ENCODE measurements around the gene ZNF891.
A peak's percentile ranks its signal among the peaks of the same experiment; 100 is the strongest.

Gene ZNF891

DNA sequence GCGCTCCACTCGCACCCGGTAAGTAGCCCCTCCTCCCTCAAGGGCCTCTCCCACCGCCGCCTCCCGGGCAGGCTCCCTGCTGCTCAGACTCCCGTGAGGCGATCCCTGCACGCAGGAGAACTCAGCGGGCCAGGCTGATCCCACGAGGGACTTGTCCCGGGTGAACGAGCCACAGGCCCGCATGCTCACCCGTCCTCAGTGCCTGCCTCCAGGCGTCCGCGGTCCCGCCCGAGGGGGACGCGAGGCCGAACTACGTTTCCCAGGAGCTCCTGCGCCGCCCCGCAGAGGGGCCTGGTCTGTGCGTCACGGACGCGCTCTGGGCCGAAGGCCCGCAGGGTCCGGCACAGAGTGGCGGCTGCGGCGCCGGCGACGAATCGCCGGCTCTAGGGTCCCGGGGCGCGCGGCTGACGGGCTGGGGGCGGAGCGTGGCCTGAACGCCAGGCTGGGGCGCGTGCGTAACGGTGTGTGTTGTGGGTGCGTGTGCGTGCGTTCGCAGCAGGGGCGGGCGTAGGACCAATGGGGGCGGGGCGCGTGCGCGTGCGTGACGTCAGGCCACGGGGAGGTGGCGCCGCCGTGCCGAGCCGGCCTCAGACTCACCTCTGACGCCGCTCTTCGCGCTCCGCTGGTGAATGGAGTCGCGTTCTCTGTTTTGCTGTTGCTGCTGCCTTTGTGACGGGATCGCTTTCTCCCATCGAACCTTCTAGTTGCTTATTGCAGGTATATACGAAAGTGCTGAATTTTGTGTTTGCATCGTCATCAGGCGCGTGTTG is at the start of gene ZNF891, which contains the start of gene ZNF10:
ZNF891 (minus strand) TSS at position 237 of the 770 bp plus-strand sequence. CDS start 8,356 bp downstream, outside the sequence.
ZNF10 (plus strand) TSS at position 590 of the 770 bp plus-strand sequence. CDS start 13,866 bp downstream, outside the sequence.
- DNase-seq = peak; percentile 88 to 98

GRCh38 chr12:133174901-133175300 is 44.8 kb upstream of the ZNF891 start:
- DNase-seq = no peak

- DNase-seq = no peak
Measured at GRCh38 chr12:133172491-133172890, 42.4 kb upstream of the ZNF891 start.

DNA sequence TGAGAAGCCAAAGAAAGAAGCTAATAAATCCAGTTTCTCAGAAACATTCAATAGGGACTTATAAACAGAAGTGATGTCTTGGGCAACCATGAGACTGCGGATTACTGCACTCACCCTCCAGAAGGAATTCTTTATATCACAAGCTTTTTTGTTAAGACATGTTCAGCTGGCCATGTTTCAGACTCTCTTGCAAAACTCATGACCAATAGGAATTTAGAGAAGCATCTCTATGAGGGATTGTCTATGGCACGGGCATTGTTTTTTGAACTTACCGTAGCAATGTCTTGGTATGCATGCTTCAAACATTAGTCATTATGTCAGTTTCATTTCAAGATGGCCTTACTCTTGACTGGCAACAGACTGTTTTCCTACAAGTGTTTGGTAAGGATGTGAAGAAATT is 35.7 kb upstream of the ZNF891 start:
- DNase-seq = no peak

GRCh38 chr12:133156125-133156690 is 26.1 kb upstream of the ZNF891 start:
- DNase-seq = no peak

DNA sequence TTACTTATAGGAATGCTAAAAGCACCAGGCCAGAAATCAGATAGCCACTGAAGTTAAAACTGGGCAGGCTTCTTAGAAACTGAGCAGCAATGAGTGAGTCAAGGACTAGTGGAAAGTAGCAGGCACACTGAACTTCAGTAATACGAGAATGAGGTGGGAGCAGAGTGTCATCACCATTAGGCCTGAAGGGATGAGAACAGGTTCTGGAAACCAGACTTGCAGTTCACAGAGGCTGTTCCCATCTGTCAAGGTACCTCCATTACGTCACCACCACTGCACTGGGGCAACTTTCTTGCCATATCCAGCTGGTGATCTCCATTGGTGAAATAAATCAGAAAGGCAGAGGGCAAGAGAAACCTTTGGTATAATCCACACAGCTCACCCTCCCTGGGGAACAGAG is 15.9 kb upstream of the ZNF891 start:
- no peak for DNase-seq

- DNase-seq = no peak
Measured at GRCh38 chr12:133135747-133136146, 5.7 kb upstream of the ZNF891 start.

DNA sequence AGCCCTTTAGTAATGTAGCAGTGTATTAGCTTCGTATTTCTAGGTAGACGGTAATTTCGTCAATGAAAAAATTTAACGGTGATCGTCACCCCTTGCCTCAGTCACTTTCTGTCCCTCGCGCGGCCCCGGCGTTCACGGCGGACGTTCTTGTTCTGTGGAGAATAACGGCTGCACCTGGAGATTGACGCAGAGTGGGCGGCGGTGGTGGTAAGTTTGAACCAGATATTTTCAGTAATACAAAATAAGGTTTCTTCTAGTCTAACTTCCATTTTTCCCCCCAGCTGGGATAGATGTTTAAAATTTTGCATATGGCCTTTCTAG is 694 bp upstream of the ZNF891 start:
- peak; percentile 62 to 65 for DNase-seq

DNA sequence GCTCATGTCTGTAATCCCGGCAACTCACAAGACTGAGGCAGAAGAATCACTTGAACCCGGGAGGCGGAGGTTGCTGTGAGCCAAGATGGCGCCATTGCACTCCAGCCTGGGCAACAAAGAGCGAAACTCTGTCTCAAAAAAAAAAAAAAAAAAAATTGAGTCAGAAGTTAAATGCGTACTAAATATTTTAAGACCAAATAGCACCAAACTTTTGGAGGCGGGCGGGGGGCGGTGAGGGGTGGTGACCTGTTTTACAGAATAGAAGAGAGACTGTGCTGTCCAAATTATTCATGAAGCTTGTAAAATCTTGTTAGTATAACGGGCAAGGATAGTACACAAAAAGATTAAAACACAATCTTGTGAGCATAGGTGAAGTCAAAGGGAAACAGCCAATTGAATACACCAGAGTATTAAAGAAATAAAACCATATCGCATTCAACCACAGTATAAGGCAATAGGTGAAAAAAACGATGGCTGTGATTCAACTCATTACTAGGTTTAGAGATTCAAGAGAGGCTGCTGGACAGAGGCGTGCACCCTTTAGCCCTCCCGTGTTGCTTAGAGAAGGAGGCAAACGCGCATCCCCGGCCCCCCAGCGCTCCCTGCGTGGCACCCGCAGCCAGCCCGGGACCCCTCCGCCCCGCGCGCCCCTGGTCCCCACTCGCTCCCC is 571 bp downstream of the ZNF891 start:
- peak in 1 of 2 experiments; percentile 36 for DNase-seq

DNA sequence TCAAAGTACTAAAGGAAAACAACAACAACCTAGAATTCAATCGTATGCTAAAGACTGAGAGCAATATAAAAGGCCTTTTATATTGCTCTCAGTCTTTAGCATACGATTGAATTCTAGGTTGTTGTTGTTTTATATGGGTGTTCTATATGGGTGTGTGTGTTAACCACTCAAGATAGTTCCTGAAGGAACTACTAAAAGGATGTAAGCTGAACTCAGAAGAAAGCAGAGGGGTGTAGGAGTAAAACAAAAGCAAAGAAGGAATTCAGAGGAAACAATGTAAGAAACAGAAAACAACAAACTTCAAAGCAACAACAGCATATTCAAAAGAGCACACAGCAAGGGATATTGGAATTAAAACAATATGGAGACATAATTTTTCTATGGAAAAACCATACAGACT is 5.4 kb downstream of the ZNF891 start:
- no peak for DNase-seq

DNA sequence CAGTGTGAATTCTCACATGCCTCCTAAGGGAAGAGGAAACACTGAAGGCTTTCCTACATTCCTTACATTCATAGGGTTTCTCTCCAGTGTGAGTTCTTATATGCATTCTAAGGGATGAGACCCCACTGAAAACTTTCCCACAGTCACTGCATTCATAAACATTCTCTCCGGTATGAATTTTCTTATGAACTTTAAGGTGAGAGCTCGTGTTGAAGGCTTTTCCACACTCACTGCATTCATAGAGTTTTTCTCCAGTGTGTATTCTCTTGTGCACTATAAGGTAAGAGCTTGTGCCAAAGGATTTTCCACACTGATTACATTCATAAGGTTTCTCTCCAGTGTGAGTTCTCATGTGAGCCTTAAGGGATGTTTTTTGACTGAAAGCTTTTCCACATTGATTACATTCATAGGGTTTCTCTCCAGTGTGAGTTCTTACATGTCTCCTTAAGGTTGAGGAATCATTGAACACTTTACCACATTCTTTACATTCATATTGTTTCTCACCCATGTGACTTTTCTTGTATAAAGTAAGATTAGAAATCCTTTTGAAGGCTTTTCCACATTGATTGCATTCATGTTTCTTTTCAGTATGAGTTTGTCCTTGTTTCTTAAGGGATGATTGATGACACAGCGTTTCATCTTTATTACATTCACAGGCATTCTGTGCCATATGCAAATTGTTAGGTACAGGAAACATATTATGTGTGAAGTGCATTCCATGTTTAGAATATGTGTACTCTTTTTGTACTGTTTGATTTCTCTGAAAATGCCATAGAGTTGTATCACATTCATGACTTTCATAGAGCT is 9.5 kb downstream of the ZNF891 start:
- DNase-seq = no peak

GRCh38 chr12:133108150-133108549 is 21.9 kb downstream of the ZNF891 start:
- no peak for DNase-seq

DNA sequence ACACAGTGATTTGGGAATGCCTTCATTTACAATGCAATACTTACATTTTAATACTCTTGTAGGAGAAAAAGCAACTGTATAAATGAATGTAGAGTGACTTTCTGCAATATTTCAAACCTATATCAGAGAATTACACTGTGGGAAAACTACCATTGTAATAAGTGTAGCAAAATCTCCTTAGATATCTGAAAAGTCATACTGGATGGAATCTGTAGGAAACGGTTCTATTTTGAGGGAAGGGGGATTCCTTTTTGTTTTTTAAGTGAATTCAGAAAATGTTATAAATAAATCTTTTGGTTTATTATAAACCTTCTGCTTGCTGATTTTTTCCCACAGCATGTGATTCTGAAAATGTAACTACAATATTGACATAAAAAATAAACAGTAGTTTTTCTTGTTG is 23.0 kb downstream of the ZNF891 start:
- DNase-seq = no peak

DNA sequence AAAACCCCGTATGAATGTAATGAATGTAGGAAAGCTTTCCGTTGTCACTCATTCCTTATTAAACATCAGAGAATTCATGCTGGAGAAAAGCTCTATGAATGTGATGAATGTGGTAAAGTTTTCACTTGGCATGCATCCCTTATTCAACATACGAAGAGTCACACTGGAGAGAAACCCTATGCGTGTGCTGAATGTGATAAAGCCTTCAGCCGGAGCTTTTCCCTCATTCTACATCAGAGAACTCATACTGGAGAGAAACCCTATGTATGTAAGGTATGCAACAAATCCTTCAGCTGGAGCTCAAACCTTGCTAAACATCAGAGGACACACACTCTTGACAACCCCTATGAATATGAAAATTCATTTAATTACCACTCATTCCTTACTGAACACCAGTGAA is 23.8 kb downstream of the ZNF891 start:
- DNase-seq = no peak

DNA sequence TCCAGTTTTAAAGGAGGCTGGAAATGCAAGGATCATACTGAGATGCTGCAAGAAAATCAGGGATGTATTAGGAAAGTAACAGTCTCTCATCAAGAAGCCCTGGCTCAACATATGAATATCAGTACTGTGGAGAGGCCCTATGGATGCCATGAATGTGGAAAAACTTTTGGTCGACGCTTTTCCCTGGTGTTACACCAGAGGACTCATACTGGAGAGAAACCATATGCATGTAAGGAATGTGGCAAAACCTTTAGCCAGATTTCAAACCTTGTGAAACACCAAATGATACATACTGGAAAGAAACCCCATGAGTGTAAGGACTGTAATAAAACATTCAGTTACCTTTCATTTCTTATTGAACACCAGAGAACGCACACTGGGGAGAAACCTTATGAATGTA is 24.5 kb downstream of the ZNF891 start:
- DNase-seq = no peak

- DNase-seq = no peak
Measured at GRCh38 chr12:133083345-133083744, 46.7 kb downstream of the ZNF891 start.

DNA sequence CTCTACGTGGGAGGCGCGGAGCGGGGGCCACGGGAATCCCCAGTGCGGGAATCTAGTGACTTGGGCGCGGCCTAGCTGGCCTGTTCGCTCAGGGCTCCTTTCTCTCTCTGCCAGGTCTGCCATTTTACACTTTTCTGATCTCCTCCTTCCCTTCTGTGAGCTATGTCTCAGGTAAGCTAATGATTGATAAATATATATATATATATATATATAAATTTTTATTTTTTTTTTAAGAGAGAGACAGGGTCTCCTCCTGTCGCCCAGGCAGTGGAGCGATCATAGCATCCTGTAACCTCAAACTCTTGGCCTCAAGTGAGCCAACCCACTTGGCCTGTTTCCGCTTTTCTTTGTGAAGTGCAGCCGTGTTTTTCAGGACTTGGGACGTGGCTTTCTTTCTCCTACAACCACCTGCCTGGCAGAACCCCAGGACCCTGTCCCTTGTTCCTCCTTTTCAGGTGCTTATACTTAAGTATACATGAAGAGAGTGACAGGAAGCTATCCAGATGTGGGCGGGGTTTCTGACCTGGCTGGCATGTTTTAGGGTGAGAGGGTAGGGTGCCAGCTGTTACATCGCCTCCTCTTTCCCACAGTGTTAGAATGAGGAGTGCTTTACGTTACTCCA is 48.8 kb downstream of the ZNF891 start:
- no peak for DNase-seq

DNA sequence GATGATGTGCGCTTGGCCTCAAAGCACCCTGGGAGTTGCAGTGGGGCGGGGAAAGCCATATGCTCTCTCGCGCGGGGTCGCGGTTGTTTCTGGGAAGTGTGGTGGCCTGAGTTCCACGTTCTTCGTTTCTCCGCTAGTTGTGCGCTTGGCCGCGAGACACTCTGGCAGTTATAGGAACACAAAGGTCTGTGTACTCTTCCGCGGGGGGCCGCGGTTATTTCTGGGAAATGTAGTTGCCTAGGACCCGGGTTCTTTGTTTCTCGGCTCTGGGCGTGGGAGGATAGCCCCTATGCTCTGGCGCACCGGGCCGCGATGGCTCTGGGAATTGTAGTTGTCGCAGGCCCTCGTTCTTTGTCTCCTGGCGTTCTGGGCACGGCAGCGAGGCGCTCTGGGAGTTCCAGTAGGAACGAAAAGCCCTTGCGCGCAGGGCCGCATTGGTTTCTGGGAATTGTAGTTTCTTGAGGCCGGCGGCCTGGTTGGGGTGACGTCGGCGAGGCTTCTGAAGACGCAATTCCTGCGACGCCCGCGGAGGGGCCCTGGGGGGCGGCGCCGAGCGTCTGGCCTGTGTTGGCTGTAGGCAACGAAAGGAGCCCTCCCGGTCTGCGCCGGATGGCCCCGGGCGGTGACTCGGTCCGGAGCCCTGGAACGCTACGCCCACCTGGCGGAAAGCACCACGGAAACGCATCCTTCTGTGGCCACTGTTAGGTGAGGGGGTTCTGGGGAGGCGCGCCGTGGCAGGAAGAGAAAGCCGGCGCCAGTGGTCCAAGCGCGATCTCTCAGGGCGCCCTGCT is 49.5 kb downstream of the ZNF891 start, which contains the start of gene ZNF140:
ZNF140 (plus strand) TSS at position 556 of the 791 bp plus-strand sequence. CDS start 398 bp downstream, outside the sequence.
- DNase-seq = peak; percentile 98

- DNase-seq = peak; percentile 99
Measured at GRCh38 chr12:133080026-133080367, 50.1 kb downstream of the ZNF891 start.

DNA sequence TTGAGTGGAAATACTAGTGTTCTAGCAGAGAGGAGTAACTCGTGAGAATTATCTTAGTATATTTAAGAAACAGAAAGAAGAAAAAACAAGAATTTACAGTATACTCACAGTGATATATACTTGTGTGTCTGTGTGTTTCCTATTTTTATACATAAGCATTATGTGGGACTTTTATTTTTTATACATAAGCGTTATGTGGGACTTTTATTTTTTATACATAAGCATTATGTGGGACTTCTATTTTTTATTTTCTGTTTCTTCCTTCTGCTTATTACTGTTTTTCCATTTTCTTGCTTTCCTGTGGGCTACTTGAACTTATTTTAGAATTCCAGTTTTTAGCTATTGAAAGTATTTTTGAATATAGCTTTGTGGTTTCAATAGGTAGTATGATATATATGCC is 56.2 kb downstream of the ZNF891 start:
- no peak for DNase-seq

GRCh38 chr12:133063556-133063955 is 66.5 kb downstream of the ZNF891 start:
- DNase-seq = no peak

GRCh38 chr12:133061954-133062353 is 68.1 kb downstream of the ZNF891 start:
- no peak for DNase-seq
